ENCODE results near the gene PPP2R2C.

The PPP2R2C gene

DNA sequence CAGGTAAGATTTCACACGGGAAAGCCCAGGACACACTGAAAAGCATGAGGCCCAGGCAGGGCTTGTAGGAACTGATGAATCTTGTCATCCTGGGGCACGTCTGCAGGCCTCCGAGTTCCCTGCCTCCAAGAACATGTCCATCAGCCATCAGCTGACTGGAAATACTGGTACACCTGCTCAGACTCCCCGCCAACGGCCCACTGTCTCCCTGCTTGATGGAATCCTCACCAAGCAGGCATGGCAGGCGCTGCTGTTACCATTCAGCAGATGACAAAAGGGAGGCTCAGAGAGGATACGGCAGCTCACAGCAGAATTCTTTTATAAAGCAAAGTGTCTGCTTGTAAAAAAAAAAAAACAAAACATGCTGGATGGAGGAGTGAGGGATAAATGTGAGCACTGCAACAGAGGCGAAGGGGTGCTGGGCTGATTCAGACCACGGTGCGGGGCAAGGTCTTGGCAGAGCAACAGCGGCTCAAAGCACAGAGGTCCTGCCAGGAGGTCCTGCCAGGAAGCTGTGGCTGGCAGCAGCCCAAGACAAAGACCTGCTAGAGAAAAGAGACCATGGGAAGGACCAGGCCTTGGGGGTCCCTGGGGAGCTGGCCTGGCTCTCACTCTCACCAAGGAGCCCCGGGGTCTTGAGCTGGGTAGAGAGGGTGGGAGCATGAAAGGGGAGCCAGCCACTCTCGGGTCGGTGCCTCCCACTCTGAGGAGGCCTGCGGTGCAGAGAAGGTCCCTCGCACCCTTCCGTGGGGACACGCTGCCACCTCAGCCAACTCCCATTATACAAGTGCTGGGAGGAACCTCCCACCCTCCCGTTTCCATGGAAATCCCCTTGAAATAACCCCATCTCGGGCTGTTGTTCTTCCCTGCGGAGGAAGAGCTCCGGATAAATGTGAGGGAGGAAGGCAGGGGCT is 25.6 kb downstream of the PPP2R2C start:
- DNase-seq = no peak

DNA sequence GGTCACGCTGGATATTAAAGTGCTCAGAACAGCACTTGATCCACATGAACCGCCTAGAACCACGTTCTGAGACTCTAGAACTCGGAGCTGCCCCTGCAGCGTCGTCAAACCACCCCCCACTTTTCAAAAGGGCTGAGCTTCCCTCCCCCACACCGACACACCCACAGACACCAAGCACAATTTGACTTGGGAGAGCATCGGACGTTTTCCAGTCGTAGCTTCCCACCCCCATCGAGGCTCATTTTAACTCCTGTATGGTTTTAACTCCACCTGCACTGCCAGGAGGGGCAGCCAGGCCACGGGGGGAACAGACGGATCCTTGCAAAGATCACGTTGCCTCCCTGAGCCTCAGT is 26.3 kb downstream of the PPP2R2C start:
- DNase-seq = no peak

DNA sequence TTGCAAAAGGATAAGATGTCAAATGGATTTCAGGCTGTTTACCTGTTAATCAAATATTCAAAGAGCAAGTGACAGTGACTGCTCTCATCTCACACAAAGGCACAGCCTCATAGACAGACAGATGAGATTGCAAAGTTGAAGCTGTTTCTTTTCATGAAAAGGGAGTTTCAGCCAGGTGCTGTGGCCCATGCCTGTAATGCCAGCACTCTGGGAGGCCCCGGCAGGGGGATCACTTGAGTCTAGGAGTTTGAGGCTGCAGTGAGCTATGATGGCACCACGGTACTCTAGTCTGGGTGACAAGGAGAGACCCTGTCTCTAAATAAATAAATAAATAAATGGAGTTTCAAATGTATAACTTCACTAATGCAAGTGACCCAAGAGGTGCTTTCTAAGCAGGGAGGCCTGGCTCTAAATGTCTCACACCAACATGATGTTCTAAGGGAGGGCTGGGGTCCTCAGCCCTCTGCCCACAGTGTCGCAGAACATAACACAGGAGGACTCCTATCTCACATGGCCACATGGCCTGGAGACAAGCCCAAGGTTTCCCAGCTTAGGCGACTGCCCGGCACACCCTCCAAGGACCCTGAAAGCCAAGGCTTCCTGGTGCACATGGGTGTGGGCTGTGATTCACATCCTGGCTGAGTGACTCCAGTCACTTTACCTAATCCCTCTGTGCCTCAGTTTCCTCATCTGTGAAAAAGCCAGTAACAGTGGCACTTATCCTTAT is 26.8 kb downstream of the PPP2R2C start:
- DNase-seq = no peak

DNA sequence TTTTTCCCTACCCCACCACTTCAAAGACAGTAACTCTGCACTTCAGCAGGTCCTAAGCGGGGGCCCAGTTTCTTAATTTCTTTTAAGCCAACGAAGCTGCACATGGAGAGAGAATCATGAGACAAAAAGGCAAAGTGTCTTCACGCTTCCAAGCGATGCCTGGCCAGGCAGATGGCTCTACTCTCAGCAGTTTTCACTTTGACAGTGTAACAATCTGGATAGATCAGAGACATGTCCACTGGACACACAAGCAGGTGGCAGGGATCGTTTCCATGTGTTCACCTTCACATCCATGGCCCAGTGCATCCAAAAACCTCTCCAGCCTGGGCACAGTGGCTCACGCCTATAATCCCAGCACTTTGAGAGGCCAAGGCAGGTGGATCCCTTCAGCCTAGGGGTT is 27.8 kb downstream of the PPP2R2C start:
- no peak for DNase-seq

DNA sequence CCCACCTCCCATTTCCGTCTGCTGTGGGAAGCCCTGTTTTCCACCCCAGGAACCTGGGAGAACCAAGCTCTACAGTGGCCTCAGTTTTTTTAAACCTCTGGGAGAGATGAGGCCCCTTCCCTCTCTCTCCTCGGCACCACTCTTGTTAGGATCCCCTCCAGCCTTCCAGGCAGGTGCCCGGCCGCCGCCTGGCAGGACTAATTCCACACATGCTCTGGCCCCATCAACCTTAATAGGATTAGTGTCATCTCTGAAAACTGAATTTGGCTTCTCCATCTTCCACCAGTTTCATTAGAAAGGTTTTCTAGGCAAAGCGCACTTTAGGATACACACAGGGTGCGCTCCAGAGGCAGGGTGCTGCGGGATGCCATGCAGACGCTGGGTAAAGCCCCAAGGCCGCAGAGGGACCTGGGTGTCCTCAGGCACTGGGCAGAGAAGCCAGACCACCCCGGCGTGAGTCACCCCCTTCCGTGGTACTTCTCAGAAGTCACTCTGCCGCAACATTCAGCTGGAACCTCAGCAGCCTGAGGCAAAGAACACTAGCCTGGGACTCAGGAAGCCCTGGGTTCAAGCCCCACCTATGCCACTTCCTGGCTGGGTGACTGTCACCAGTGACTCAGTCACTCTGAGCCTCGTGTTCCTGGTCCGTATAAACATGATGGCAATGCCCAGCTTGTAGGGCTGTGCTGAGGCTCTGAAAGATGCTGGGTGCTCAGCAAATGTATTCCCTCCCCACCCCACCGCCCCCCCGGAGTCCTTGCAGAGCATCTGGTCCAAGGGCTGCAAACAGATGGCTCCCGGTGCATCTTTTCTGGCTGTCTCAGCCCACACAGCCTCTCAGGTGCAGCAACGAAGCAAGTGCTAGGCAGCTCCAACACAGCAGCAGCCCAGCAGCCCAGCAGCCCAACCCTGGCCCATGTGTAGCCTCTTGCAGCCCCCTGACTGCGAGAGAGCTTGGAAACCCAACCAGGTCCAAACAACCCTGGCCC is 29.1 kb downstream of the PPP2R2C start:
- DNase-seq = no peak

DNA sequence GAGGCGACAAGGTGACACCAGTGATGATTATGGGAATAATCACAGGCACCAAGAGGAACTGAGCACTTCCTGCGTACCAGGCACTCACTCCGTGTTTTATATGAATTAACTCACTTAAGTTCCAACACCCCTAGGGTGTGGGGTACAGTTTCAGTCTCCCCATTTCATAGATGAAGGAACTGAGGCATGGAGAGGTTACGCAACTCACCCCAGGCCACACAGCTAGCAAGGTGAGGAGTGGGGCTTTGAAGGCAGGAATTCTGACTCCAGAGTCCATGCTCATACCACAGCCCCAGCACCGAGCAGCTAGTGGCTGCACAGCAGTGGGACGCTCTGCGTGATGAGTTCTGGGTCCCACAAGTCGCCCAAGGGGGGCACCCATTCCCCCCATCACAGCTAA is 29.9 kb downstream of the PPP2R2C start:
- no peak for DNase-seq

DNA sequence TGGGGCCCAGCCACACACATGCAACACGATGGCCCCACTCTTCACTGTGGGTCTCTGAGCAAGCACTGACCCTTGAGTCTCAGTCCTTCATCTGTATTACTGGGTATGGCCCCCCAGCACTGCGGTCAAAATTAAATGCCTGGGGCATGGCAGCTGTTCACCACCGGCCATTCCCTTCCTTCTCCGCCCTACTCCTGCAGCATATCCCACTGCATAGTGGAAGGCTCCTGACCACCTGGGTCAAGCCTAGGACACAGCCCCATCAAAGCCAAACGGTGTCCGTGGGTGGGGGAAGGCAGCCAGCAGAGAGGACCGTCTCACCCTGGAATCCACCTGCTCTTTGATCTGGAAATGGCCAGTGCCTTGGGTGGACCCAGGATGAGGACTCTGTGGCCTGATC is 30.7 kb downstream of the PPP2R2C start:
- no peak for DNase-seq

DNA sequence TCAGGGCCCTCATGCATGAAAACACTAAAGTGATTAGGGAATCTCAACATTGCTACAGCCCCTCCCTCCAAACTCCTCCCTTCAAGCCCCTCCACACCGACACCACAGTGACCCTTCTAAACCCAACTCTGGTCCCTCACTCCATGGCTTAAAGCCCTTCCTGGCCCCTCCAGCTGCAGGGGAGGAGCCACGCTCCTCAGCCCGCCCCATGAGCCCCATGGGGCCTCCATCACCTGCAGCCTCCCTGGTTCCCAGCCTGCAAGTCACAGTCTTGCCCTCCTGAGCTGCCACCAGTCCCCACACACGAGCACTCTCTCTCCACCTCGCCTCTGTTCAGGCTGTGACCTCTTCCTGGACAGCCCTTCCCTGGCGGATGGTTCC is 31.2 kb downstream of the PPP2R2C start:
- no peak for DNase-seq

DNA sequence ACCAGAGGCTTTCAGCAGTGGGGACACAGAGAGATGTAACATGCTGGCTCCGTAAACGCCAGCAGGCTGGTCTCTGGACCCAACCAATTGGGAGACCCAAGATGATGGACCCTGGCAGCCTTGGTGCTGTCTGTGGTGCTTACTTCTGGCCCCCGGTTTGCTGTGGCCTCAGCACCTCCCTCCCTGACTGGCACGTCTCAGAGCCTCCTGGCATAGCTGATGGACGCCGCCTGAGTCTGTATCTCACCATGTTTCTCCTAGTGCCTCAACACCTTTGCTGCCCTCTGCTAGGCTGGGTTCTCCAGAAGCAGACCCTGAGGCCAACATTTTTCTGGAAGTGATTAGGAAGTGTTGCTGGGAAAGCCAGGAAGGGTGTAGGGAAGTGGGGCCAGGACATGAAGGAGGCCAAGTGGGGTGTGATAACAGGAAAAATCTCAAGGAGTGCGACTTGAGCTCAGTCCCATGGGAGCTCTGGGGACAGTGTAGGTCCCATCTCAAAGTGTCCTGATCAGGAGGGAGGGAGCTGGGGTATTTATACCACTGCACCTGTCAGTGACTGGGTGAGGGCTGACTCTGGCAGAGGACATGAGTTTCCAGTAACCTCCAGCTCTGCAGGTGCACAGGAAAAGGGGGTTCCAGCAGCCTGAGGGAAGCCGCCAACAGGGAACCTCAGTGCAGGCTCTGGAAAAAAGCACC is 31.8 kb downstream of the PPP2R2C start:
- no peak for DNase-seq

DNA sequence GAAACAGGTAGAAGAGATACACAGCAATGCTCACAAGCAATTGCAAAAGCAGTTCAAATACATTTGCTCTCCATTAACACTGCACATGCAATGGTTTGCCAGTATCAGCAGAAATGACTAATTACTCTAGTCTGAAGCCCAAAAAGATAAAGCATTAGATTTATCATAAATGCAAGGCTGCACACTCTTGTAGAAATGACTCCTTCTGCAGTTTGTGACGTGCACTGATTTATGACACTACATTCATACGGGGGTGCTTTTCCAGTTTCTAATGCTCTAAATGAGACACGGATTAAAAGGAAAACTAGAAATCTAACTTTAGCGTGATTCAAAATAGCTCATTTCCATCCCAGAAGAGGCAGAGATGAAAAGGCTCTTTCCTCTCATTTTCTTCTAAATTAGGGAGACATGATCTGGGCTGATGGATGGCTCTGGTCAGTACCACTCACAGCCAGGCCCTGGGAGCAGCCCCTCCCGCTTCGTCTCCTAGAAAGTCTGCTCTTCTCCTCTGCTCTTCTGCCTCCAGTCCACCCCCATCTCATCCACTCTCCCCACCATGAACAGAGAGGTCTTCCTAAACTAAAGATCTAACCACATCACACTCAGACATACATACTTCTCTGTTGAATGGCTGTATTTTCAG is 33.2 kb downstream of the PPP2R2C start:
- DNase-seq = no peak

DNA sequence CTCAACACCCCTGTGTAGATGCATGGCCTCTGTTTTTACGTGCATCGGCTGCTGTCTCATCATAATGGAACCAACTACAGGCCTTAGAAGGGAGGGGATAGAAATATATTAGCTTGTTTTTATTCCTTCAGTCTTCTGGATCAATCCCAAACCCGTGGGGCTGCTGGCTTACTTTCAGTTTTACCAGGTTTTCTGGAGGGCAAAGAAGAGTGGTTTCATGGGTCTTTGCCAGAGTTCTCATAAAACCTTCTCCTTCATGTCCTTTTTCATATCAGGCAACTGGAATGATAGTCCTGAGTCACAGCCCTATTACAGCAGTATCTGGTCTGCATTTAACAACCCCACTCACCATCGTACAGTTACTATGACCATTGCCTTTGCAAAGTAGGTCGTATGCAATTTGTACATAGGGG is 34.6 kb downstream of the PPP2R2C start:
- DNase-seq = no peak

DNA sequence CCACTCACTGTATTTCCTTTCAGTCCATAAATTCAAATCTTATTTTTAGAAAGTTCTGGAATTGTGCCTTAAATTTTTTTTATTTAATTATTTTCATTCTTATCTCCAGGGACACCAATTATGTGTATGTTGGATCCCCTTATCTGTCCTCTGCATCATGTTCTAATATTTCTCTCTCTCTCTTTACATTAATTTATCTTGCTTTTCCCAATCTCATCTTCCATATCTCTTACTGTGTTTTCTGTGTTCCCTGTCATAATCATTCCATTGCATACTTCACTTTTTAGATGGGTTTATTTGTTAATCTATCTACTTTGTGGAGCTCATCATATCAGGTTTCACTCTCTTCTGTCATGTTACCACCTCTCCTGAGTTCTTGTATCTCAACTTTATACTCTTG is 37.4 kb downstream of the PPP2R2C start:
- DNase-seq = no peak

DNA sequence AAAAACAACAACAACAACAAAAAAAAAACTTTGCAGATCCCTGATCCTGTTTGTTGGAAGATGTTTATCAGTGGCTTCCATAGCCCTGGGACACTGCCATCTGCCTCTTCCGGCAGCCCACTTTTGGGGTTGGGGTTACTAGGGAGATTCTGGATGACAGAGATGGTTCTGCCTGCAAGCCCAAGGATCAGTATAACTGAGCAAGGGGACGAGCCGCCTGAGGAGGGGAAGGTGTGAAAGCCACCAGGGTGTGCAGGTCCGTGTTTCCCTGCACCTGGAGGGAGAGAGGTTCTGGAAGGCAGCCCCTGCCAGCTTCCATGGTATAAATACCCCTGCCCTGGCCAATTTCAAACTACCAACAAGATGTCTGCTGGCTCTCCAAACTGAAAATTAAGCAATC is 41.5 kb downstream of the PPP2R2C start:
- DNase-seq = no peak

DNA sequence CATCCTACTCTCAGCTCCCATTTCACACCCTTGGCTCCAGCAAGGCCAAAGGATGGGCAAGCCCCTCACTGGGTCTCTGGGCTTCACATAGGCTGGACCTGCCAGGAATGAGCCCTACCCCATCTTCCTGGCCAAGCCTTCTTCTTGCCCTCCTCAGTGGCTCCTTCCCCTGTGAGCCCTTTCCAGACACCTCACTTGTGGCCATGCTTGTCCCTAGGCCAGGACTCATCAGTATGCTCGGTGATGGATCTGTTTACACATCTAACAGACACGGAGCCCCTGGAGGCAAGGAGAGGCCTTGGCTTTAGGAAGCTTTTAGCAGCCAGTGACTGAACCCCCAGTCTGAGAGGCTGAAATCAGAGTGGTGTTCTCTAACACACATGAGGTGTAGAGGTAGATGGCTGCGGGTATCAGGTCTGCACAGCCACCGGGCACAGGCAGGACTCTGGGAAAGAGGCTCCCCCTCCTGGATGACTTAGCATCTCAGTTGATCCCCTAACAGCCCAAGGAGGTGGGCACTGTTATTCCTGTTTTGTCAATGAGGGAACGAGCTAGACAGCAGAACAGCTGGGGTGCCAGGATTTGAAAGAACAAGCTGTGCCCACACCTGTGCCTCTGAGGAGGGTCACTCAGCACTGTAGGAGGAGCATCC is 44.8 kb downstream of the PPP2R2C start:
- no peak for DNase-seq

DNA sequence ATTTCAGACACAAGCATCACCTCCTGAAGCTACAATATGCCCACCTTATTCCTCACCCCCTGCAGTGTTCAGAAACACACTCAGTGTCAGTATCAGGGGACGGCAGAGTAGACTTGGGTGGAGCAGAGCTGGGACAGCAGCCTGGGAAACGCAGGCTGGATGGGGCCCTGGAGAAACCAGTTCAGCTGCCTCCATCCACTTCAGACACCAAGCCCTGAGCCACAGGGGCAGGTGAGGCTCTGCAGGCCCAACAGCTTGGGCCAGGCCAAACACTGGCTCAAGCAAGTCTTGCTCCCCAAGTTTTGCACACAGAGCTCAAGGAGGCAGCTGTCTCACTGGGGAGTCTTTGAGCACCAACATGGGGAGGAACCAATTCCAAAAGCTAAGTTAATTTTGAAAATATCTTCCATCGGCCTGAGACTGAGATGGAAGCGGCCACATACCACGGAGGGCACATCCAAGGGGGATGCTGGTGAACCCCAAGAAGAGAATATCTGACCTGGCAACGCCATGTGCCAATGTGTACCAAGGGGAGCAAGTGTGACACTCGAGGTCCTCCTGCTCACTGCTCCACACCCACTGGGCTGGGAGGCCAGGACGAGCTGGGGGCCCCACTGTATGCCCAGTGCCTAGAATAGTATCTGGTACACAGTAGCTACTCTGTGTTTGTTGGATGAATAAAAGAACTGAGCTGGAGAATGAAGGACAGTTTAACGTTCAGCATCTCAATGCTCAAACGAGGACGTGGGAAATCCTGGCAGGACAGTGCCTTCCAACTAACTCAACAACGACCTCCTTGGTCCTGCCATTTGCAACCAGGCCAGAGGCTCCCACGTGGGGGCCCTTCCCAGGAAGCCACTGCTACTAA is 45.6 kb downstream of the PPP2R2C start:
- no peak for DNase-seq

DNA sequence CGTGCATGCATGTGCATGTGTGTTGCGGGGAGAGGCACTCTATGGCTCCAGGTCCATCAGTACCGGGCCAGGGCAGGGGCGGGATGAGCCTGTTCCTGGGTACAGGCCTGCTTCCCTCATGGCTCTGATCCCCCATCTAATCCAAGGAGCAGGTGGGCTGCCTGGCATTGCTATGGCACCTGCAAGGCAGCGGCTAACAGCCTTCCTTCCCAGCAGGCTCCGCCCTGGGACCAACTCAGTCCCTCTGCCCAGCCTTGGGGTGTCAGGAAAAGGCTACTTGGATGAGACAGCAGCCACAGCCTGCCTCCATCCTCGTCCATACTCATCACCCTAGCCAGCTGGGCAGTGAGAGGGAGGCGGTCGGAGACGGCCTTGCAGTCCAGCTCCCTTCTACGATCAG is 46.5 kb downstream of the PPP2R2C start:
- no peak for DNase-seq

DNA sequence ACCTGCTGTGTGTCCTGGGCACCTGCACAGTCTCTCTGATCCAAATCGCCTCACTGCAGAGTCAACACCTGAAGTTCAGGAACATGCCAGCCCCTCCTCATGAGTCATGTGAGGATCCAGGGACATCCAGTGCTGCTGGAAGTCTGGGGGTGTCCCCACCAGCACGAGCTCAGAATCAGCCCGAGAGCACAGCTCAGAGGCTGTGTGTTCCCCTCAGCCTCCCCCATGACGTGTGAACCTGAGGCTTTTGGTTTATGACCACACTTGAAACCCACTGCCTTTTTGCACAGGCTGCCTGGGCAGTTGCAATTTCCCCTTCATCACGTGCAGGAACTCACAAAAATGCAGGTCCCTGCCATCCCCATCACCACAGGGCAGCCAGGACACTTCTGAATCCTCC is 47.1 kb downstream of the PPP2R2C start:
- DNase-seq = peak; percentile 64

DNA sequence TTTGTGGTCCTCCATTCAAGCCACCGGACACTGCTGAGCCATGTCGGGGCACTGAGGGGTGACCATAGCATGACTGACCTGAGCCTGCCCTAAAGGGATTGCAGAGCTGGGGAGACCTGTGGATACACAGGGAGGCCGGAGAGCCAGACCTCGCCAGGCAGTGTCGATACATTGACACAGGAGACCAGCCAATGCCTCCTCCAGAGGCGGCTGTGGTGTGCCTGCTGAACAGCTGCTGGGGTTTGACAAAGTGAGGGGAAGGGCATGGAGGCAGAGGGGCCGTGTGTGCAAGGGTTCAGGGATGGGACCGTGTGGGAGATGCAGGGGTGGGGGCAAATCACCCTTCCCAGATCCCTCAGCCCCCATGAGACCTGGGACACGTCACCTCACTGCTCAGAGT is 48.0 kb downstream of the PPP2R2C start:
- no peak for DNase-seq

DNA sequence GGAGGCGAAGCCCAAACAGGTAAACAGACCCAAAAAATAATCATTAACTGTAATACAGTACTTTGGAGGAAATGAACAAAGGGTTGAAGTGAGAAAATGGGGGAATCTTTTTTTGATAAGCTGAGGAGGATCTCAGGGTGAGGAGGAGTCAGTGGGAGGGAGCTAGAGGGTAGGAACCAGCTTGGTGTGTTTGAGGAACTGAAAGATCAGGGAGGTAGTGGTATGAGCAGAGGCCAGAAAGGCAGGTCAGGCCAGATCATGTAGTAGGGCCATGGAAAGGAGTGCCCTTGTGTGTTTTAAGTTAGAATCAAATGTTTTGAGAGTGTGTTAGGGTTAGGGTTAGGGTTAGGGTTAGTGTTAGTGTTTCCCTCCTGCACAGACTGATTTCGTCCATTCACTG is 48.8 kb downstream of the PPP2R2C start:
- no peak for DNase-seq

DNA sequence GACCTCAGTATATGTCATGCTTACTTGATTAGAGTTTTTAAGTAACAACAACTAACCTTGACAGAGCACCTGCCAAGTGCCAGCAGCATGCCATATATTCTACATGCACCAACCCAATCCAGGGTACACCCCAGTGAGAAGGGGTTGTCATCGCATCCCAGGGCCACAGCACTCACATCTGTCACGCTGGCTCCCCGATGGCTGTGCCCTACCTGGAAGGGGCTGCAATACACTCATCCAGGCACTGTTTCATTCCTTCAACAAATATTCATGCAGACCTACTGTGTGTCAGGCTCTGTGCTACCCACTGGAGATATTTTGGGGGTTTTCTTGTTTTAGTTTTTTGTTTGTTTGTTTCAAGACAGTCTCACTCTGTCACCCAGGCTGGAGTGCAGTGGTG is 49.5 kb downstream of the PPP2R2C start:
- no peak for DNase-seq

DNA sequence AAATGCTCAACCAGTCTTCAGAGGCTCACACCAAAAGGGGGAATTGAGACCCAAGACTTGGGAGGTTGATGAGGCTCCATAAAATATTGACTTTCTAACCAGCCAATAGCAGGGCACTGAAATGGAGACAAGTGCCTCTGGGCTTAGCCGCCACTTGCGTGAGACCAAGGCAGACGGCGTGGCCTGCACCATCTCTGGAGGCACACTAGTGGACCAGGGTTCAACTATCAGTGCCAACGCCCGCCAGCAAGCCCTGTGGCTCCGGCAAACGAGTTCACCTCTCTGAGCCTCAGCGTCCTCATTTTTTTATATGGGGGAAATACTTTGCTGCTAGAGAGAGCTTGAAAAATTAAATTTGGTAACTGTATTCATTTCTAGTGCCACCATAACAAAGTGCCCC is 50.3 kb downstream of the PPP2R2C start:
- no peak for DNase-seq
